ENCODE data around the gene TFAM.
"Not testable (repeated sequence)": the region's sequence is repeated elsewhere in the genome, so short reads cannot be mapped to it uniquely, and the experiment has no call there.

TFAM gene

GRCh38 chr10:58372607-58373441, 12.4 kb upstream of the TFAM start:
- DNase-seq: no peak

- DNase-seq: no peak
These were observed 11.8 kb upstream of the TFAM start for GRCh38 chr10:58373442-58373827.

- no peak for DNase-seq
These were observed 2.7 kb upstream of the TFAM start for GRCh38 chr10:58382489-58382995.

DNA sequence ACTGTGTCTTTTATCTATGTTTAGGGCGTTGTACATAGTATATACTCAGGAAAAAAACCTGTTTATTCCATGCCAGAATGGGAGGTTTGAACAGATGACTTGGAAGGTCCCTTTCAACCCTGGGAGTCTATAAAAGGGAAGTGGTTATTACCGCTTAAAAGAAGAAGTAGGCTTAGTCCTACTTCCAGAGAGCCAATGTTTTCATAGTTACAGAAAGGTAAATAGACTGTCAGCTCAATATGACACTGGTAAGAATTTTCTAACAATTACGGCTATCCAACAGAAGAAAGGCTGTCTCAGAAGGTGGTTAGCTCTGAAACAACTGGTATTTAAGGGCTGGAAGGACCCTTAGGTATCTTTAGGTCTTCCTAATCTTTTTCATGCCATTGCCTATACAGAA, 1.1 kb upstream of the TFAM start:
- DNase-seq: no peak

GRCh38 chr10:58384544-58384998, 639 bp upstream of the TFAM start:
- no peak for DNase-seq

GRCh38 chr10:58385784-58386112, 538 bp downstream of the TFAM start:
- peak; percentile 17 for DNase-seq

DNA sequence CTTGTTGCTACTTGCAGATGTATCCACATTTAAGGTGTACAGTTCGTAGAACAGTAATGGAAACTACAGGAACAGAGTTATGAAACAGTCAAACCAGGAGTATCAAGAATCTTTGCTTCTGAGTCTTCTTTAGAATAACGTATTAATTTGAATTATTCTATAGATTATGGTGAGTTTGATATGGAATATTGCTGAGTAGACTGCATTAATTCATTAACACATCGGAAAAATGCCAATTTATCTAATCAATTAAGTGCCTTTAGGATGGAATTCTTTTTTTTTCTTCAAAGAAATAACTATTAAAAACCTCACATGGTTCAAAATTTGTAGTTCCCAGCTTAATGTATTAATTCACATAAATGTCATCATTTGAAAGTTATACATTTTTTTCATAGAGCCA, 3.8 kb downstream of the TFAM start:
- no peak for DNase-seq

- DNase-seq: no peak
These were observed 8.1 kb downstream of the TFAM start for GRCh38 chr10:58393317-58393716.

- DNase-seq: no peak
These were observed 9.3 kb downstream of the TFAM start for GRCh38 chr10:58394471-58394870.

- no peak for DNase-seq
These were observed 10.8 kb downstream of the TFAM start for GRCh38 chr10:58396057-58396456.

- DNase-seq: no peak
These were observed 12.6 kb downstream of the TFAM start for GRCh38 chr10:58397830-58398229.

DNA sequence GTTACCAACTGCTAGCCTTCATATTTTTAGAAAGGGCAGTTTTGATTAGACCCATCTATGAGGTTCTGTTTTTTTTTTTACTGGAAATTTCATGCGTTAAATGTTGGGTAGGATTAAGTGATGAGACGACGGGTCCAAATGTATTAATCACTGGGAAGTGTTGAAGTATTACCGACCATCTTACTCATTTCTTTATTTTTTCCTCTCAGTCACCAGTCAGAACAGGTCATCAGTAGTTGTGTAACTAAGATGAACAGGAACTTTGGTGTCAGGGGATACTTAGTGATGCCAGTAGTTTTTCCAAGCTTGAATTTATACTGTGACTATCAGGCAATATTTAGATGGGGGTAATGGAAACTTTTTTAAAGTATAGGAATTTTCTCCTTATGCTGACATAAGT, 14.2 kb downstream of the TFAM start:
- DNase-seq: peak; percentile 43

DNA sequence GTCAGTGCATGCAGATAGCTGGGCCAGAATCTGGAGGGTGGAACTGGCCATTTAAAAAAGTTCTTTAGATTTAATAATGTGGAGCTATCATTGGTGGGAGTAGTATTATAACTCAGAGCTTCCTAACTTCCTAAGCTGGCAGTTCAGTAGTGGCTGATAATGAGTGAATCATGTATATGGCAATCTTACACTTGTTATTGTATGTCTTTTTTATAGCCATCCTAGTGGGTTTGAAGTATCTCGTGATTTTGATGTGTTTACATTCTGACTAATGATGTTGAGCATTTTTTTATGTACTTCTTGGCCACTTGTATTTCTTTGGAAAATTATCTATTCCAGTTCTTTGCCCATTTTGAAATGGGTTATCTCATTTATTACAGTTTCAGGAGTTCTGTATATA, 15.4 kb downstream of the TFAM start:
- DNase-seq: no peak

- DNase-seq: no peak
These were observed 18.8 kb downstream of the TFAM start for GRCh38 chr10:58404001-58404400.

DNA sequence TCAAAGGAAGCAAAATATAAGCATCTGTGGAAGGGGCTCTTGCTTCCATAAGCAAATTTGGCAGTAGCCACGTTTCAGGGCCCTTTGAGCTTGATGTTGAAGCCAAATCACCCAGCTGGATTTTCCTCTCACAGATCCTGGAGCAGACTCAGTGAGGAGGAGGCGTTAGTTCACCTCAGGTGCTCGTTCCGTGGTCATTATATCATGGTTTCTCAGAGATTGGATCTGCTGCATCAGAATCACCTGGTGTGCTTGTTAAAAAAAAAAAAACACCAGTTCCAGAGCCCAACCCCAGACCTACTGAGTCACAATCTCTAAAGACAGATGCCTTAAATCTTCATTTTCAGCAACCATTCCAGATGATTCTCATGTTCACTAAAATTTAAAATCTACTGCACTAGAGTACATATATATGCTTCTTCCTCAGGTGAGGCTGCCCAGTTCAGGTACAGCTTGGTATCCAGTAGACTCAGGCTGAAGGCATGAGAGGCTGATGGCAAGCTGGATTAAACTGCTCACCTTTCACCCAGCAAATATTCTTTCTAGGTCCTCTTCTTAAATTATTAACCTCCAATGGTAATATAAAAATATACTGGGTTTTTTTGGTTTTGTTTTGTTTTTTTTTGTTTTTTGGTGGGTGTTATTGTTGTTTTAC, 24.9 kb downstream of the TFAM start:
- no peak for DNase-seq

DNA sequence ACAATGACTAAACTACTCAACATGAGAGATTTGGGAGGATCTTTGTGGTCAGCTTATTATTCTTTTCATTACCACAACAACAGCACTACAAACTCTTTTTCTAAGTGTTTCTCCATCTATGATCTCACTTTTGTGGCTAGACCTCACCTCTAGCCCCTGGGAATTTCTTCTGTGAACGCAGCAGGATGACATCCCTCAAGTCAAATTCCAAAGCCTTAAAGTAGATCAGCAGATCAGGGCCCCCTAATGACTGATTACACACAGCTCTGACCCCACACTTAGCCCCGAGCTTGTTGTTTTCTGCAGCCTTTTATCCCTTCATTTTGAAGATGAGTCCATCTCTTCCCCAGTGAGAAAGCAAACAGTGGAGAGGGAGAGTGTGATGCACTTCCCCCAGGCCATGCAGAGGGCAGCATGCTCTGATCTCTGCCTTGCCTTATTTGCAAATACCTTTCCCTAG, 27.3 kb downstream of the TFAM start:
- peak; percentile 75 for DNase-seq

GRCh38 chr10:58414270-58415041, 29.2 kb downstream of the TFAM start:
- peak; percentile 77 for DNase-seq

DNA sequence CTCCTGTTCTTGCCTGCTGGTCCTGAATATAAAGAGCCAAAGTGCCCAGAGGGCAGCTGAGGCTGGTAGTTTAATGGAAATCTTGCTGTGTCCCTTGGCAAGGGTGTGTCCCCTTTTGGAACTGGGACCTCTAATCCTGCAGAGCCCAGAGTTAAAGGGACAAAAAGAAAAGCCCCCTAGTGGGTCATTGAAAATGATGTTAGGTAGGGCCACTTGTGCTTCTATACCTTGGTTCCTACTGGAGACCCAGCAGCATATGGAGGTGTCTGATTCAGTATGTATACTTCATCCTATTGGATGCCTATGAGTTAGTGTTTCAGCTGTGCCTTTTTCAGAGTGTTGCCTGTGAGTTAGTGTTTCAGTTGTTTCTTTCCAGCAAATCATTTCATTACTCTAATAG, 30.5 kb downstream of the TFAM start:
- DNase-seq: no peak

DNA sequence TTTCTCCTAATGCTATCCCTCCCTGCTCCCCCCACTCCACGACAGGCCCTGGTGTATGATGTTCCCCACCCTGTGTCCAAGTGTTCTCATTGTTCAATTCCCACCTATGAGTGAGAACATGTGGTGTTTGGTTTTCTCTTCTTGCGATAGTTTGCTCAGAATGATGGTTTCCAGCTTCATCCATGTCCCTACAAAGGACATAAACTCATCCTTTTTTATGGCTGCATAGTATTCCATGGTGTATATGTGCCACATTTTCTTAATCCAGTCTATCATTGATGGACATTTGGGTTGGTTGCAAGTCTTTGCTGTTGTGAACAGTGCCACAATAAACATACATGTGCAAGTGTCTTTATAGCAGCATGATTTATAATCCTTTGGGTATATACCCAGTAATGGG, 32.7 kb downstream of the TFAM start:
- not testable (repeated sequence) for DNase-seq

DNA sequence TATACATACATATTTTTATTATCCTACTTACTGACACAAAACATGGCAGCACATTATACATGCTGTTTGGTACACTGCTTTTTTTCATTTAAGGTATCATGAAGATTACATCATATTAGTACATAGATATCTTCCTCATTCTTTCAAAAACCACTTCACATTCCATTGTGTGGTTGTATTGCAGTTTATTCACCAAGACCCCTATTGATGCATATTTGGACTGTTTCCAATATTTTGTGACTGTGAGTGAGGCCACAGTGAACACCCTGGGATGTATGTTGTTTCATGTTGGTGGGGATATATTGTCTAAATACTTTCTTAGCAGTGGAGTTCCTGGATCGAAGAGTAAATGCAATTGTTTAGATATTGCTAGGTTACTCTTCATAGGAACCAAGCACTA, 39.0 kb downstream of the TFAM start:
- DNase-seq: peak; percentile 68

DNA sequence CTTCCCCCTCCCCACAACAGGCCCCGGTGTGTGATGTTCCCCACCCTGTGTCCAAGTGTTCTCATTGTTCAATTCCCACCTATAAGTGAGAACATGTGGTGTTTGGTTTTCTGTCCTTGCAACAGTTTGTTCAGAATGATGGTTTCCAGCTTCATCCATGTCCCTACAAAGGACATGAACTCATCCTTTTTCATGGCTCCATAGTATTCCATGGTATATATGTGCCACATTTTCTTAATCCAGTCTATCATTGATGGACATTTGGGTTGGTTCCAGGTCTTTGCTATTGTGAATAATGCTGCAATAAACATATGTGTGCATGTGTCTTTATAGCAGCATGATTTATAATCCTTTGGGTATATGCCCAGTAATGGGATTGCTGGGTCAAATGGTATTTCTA, 43.2 kb downstream of the TFAM start:
- not testable (repeated sequence) for DNase-seq

- DNase-seq: no peak
These were observed 46.7 kb downstream of the TFAM start for GRCh38 chr10:58431903-58432302.

- no peak for DNase-seq
These were observed 47.9 kb downstream of the TFAM start for GRCh38 chr10:58433066-58433465.
